LNCaP clone FGC (cell line): ENCODE data around the gene SV2C.

Source experiments
- DNase-seq: peaks from one replicate; pipeline ENCODE4 v3.0.0-alpha.2; 2011; ENCODE audit warnings: low read depth
- H3K4me3 ChIP-seq: 2 replicates; pipeline ENCODE4 v1.5.1; 2011; ENCODE audit warnings: mild to moderate bottlenecking, low read depth, low read length, control low read depth
- TF ChIP-seq, protein P1 (sequence below): IDR thresholded peaks from 2 replicates; pipeline ENCODE4 v1.5.1; 2012; ENCODE audit warnings: mild to moderate bottlenecking; ENCODE audit not compliant: control insufficient read depth, insufficient read depth; ENCODE audit errors: extremely low read depth

Gene SV2C

DNA sequence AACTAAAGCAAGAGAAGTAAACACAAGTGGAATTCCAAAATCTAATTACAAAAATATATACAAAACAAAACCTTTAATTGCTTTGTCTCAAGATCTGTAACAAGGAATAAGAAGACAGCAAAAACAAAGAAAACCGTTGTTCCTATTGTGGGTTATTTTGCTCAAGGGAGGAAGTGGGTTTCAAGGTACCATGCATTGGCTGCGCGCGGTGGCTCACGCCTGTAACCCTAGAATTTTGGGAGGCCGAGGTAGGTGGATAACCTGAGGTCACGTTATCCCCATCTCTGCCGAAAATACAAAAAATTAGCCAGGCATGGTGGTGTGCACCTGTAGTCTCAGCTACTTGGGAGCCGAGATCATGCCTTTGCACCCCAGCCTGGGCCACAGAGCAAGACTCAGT is 307.8 kb downstream of the SV2C start:
- TF ChIP-seq, protein P1, sequence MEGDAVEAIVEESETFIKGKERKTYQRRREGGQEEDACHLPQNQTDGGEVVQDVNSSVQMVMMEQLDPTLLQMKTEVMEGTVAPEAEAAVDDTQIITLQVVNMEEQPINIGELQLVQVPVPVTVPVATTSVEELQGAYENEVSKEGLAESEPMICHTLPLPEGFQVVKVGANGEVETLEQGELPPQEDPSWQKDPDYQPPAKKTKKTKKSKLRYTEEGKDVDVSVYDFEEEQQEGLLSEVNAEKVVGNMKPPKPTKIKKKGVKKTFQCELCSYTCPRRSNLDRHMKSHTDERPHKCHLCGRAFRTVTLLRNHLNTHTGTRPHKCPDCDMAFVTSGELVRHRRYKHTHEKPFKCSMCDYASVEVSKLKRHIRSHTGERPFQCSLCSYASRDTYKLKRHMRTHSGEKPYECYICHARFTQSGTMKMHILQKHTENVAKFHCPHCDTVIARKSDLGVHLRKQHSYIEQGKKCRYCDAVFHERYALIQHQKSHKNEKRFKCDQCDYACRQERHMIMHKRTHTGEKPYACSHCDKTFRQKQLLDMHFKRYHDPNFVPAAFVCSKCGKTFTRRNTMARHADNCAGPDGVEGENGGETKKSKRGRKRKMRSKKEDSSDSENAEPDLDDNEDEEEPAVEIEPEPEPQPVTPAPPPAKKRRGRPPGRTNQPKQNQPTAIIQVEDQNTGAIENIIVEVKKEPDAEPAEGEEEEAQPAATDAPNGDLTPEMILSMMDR = no peak
- H3K4me3 ChIP-seq = no peak overlapping the region
- DNase-seq = no peak

DNA sequence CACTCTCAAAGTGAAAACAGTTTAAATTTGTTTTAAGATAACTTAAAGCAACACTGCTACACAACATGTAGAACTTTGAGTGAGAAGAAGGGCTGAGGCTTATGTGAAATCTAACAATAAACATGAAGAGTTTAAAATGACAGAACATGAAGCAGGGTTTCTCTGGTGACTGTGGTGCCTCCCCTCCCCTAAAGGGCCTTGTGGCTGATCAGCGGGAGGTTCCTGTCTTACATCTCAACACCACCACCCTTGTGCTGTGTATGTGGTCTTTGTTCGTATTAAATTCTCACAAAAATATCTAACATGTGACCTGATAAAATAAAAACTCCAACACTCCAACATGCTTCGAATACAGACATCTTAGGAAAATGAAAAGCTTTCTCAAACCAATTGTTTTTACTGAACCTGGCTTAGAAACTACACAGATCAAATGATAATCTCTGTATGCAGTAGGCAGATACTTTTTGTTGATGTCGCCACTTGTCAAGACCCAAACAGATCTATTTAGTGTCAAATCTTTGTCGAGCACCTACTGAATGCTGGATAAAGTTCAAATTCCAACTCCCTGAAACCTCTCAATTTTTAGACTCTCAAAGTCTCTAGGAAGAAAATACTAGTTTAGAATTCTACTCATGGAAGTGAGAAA is 310.0 kb downstream of the SV2C start:
- no peak overlapping the region for H3K4me3 ChIP-seq
- TF ChIP-seq, protein P1 = no peak
- no peak for DNase-seq

DNA sequence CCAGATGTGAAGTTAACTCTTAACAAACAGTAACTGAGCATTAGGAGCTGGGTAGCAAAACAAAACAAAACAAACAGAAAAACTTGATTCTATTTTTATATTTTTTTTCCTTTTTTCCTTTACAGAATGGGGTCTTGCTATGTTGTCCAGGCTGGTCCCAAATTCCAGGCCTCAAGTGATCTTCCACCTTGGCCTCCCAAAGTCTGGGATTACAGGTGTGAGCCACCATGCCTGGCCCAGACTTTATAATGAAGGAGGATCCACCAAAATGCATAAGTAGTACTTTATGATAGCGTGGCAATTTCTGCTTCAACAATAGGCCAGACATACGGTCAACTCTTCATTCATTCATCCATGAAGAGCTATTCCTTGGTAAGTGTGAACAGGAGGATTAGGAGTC is 314.0 kb downstream of the SV2C start:
- TF ChIP-seq, protein P1 = no peak
- no peak overlapping the region for H3K4me3 ChIP-seq

DNA sequence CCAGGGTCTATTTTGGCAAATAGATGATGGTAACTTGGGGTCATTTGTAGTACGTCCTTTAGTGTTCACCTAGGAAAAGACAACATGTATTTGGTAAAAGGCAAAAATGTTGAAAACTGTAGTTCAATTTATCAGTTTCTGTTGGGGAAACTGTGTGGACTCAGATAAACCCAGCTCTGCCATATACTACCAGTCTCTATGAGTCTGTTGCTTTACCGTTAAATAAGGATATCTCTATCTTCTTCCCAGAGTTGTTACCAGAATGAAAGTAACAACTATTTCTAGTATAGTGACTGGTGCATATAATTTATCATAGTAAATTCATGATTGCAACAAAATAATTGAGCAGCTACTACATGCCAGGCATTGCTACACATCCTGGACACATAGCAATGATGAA is 316.1 kb downstream of the SV2C start:
- DNase-seq = no peak
- TF ChIP-seq, protein P1 = no peak
- H3K4me3 ChIP-seq = no peak overlapping the region

More for the DNA sequence above, 314.0 kb downstream of the SV2C start:
- no peak for DNase-seq

DNA sequence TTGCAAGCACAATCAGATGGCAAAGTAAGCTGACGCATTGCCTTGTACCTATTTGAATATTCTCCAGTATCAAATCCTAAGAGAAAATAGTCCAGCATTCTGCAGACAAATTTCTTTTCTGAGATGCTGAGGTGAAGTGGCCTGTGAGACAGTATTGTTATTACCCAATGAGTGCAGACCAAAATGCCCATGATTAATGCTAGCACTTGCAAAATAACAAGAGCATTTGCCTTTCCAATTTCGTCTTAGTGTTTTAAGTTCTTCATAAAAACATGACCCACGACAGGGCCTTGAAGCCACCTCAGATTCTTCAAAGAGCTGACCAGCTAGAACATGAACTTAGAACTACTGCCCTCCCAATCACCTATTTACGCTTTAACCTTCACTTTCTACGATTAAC is 317.3 kb downstream of the SV2C start:
- DNase-seq = no peak
- TF ChIP-seq, protein P1 = no peak
- no peak overlapping the region for H3K4me3 ChIP-seq

DNA sequence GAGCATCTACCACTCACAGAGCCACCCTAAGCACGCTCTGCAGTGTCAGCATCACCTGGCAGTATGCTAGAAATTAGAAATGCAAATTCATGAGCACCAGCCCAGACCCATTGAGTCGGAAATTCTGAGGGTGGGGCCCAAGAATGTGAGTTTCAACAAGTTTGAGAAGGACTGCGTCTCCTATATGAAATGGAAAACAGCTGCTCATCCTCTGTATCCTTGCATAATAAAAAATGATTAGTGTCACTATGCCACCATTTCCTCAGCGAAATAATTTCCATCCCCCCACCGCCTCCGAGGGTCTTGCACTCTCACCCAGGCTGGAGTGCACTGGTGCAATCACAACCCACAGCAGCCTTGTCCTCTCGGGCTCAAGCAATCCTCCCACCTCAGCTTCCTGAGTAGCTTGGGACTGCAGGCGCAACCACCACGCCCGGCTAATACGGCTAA is 318.6 kb downstream of the SV2C start:
- no peak overlapping the region for H3K4me3 ChIP-seq
- TF ChIP-seq, protein P1 = no peak
- DNase-seq = no peak
